HFF-Myc (cell line): ENCODE data around the gene ARHGAP33.

ENCODE experiments used
- DNase-seq: peaks from one replicate; pipeline ENCODE4 v3.0.0-alpha.2; 2011; ENCODE audit warnings: low read depth; ENCODE audit errors: extremely low read depth
- H3K4me3 ChIP-seq: replicated peaks from 2 replicates; pipeline ENCODE4 v1.5.1; 2011; ENCODE audit warnings: low read depth, mild to moderate bottlenecking, control low read depth, low read length
- TF ChIP-seq, protein P1 (sequence below): IDR thresholded peaks from 2 replicates; pipeline ENCODE4 v1.5.1; 2012; ENCODE audit warnings: mild to moderate bottlenecking, low read depth, low read length, control low read depth; ENCODE audit errors: missing control alignments

The ARHGAP33 gene

GRCh38 chr19:35796645-35797542 is 21.5 kb downstream of the ARHGAP33 start:
- TF ChIP-seq, protein P1, sequence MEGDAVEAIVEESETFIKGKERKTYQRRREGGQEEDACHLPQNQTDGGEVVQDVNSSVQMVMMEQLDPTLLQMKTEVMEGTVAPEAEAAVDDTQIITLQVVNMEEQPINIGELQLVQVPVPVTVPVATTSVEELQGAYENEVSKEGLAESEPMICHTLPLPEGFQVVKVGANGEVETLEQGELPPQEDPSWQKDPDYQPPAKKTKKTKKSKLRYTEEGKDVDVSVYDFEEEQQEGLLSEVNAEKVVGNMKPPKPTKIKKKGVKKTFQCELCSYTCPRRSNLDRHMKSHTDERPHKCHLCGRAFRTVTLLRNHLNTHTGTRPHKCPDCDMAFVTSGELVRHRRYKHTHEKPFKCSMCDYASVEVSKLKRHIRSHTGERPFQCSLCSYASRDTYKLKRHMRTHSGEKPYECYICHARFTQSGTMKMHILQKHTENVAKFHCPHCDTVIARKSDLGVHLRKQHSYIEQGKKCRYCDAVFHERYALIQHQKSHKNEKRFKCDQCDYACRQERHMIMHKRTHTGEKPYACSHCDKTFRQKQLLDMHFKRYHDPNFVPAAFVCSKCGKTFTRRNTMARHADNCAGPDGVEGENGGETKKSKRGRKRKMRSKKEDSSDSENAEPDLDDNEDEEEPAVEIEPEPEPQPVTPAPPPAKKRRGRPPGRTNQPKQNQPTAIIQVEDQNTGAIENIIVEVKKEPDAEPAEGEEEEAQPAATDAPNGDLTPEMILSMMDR: no peak
- DNase-seq: no peak
- H3K4me3 ChIP-seq: no peak overlapping the region

DNA sequence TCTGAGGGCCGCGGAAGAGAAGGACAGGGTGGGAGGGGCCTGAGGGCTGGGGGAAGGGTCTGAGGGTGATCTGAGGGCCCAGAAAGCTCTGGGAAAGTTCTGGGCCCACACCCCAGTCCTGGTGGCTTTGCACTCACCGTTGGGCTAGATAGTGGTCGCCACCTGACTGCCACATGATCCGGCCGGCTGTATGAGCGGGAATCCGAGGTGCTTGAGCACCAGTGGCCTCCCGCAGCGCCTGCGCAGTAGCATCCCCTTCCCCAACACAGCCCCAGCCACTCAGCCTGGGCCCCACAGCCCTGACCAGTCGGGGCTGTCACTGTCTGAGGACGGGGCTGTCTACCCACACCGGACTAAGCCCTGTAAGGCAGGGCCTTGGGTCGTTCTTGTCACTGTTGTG is 22.3 kb downstream of the ARHGAP33 start:
- TF ChIP-seq, protein P1: no peak
- no peak overlapping the region for H3K4me3 ChIP-seq
- no peak for DNase-seq

- no peak overlapping the region for H3K4me3 ChIP-seq
- DNase-seq: no peak
- TF ChIP-seq, protein P1: no peak
Measured at GRCh38 chr19:35801828-35802227, 26.5 kb downstream of the ARHGAP33 start.

GRCh38 chr19:35805526-35806102 is 30.2 kb downstream of the ARHGAP33 start:
- H3K4me3 ChIP-seq: no peak overlapping the region
- DNase-seq: no peak
- TF ChIP-seq, protein P1: no peak

DNA sequence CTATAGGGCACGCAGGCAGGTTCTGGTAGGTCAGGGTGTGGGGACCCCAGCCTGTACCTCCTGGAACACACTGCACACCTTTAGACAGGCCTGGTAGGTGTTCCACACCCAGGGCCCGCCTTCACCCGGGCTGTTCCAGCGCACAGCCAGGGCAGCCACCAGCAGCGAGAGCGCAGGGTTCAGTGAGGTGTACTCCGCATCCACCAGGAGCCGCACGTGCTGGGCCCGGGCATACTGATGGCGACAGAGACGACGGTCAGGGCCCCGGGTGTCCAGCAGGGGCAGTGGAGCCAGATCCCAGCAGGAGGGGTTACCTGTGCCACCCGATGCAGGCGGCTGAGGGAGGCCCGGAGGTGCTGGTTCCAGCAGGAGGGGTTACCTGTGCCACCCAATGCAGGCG is 31.2 kb downstream of the ARHGAP33 start:
- TF ChIP-seq, protein P1: no peak
- H3K4me3 ChIP-seq: no peak overlapping the region
- DNase-seq: no peak

DNA sequence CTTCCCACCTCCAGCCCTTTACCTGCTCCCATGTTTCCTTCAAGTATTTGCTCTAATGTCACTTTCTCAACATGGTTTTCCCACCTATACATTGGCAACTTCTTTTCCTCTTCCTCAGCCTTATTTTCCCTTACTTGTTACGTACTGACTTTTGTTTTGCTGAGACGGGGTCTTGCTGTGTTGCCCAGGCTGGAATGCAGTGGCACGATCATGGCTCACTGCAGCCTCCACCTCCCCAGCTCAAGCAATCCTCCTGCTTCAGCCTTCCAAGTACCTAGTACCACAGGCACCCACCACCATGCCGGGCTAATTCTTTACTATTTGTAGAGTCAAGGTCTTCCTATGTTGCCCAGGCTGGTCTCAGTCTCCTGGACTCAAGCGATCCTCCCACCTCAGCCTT is 32.3 kb downstream of the ARHGAP33 start:
- TF ChIP-seq, protein P1: no peak
- DNase-seq: no peak
- no peak overlapping the region for H3K4me3 ChIP-seq
